Loucy (cell line): ENCODE results near the gene RBFOX2.

Experiments
- H2AFZ ChIP-seq: fragments of 200-600 bp; sonication (generic); 2 replicates; pipeline ENCODE4 v1.6.0; 2016; ENCODE audit warnings: antibody characterized with exemption, mild to moderate bottlenecking, low read length, moderate library complexity
- H3F3A ChIP-seq: fragments of 200-600 bp; 2 replicates; pipeline ENCODE4 v1.6.0; 2016; ENCODE audit warnings: antibody characterized with exemption, low read depth, mild to moderate bottlenecking
- H3K27me3 ChIP-seq: fragments of 200-600 bp; sonication (generic); 2 replicates; pipeline ENCODE4 v1.6.1; 2014; ENCODE audit warnings: low read length, mild to moderate bottlenecking; ENCODE audit not compliant: insufficient read depth, poor library complexity, severe bottlenecking
- H3K36me3 ChIP-seq: fragments of 200-600 bp; sonication (generic); 2 replicates; pipeline ENCODE4 v1.6.1; 2016; ENCODE audit warnings: low read length; ENCODE audit not compliant: insufficient read depth
- H3K4me1 ChIP-seq: fragments of 200-600 bp; sonication (generic); 2 replicates; pipeline ENCODE4 v1.5.1; 2014; ENCODE audit warnings: low read length, mild to moderate bottlenecking; ENCODE audit not compliant: insufficient read depth, poor library complexity, severe bottlenecking
- H3K4me2 ChIP-seq: fragments of 200-600 bp; sonication (generic); 2 replicates; pipeline ENCODE4 v1.6.0; 2014; ENCODE audit warnings: antibody characterized with exemption, low read length, low read depth, mild to moderate bottlenecking; ENCODE audit not compliant: poor library complexity, severe bottlenecking
- H3K4me3 ChIP-seq: fragments of 200-600 bp; sonication (generic); 2 replicates; pipeline ENCODE4 v1.5.1; 2014; ENCODE audit warnings: low read length, mild to moderate bottlenecking, mixed read lengths; ENCODE audit not compliant: poor library complexity, severe bottlenecking
- H3K79me2 ChIP-seq: fragments of 200-600 bp; sonication (generic); 2 replicates; pipeline ENCODE4 v1.6.1; 2014; ENCODE audit warnings: low read length; ENCODE audit not compliant: insufficient read depth
- H3K9ac ChIP-seq: fragments of 200-600 bp; sonication (generic); 2 replicates; pipeline ENCODE4 v1.6.0; 2014; ENCODE audit warnings: mild to moderate bottlenecking, low read depth, low read length, moderate library complexity; ENCODE audit not compliant: poor library complexity, severe bottlenecking
- H3K9me2 ChIP-seq: fragments of 200-600 bp; sonication (generic); replicated peaks from 2 replicates; pipeline ENCODE4 v1.6.1; 2016; ENCODE audit warnings: low read depth, low read length, mixed read lengths
- H3K9me3 ChIP-seq: fragments of 200-600 bp; sonication (generic); 2 replicates; pipeline ENCODE4 v1.6.1; 2014; ENCODE audit warnings: mild to moderate bottlenecking, antibody characterized with exemption, low read length, low read depth; ENCODE audit not compliant: insufficient read depth
- H4K20me1 ChIP-seq: fragments of 200-600 bp; sonication (generic); 2 replicates; pipeline ENCODE4 v1.6.0; 2014; ENCODE audit warnings: antibody characterized with exemption, low read length, mild to moderate bottlenecking; ENCODE audit not compliant: insufficient read depth, poor library complexity, severe bottlenecking
- CTCF ChIP-seq: fragments of 200-600 bp; sonication (generic); conservative IDR thresholded peaks from 2 replicates; pipeline ENCODE4 v1.5.1; 2014; ENCODE audit warnings: mild to moderate bottlenecking, antibody characterized with exemption, low read length
- EZH2phosphoT487 ChIP-seq: fragments of 200-600 bp; IDR thresholded peaks from 2 replicates; pipeline ENCODE4 v1.6.1; 2018; ENCODE audit warnings: antibody characterized with exemption, mild to moderate bottlenecking, moderate library complexity, borderline replicate concordance

The RBFOX2 gene

GRCh38 chr22:35888181-35888870 is 140.3 kb downstream of the RBFOX2 start:
- H3K4me2 ChIP-seq = no peak overlapping the region
- H3K9ac ChIP-seq = no peak overlapping the region
- H4K20me1 ChIP-seq = no peaks in the 10 kb centered on the region
- no peaks in the 10 kb centered on the region for H3K79me2 ChIP-seq
- no peaks in the 10 kb centered on the region for H3K36me3 ChIP-seq
- H3F3A ChIP-seq = no peaks in the 10 kb centered on the region
- H3K27me3 ChIP-seq = no peaks in the 10 kb centered on the region
- H3K4me1 ChIP-seq = peaks cover 20% of the 10 kb centered on the region
- H2AFZ ChIP-seq = no peak overlapping the region
- no peaks in the 10 kb centered on the region for H3K9me2 ChIP-seq
- H3K4me3 ChIP-seq = no peak overlapping the region
- TF ChIP-seq EZH2phosphoT487 = no peak
- no peak for TF ChIP-seq CTCF
- H3K9me3 ChIP-seq = no peaks in the 10 kb centered on the region

- H3K27me3 ChIP-seq = no peaks in the 10 kb centered on the region
- H3K4me3 ChIP-seq = no peak overlapping the region
- no peaks in the 10 kb centered on the region for H3K36me3 ChIP-seq
- H3F3A ChIP-seq = no peaks in the 10 kb centered on the region
- TF ChIP-seq EZH2phosphoT487 = no peak
- no peak for TF ChIP-seq CTCF
- H2AFZ ChIP-seq = no peak overlapping the region
- no peaks in the 10 kb centered on the region for H3K9me3 ChIP-seq
- no peak overlapping the region for H3K4me2 ChIP-seq
- peaks cover 20% of the 10 kb centered on the region for H3K4me1 ChIP-seq
- H3K9ac ChIP-seq = no peak overlapping the region
- H3K79me2 ChIP-seq = no peaks in the 10 kb centered on the region
- H3K9me2 ChIP-seq = no peaks in the 10 kb centered on the region
- no peaks in the 10 kb centered on the region for H4K20me1 ChIP-seq
Measured at GRCh38 chr22:35887296-35887875, 141.2 kb downstream of the RBFOX2 start.

- Histone ChIP-seq H3K9me3 (no peaks in the 10 kb centered on the region), H3K4me2 (no peak overlapping the region), H3K4me1 (peaks cover 22% of the 10 kb centered on the region), H3K4me3 (no peak overlapping the region), H3K9ac (no peak overlapping the region), H3K9me2 (no peaks in the 10 kb centered on the region), H2AFZ (no peak overlapping the region), H4K20me1 (no peaks in the 10 kb centered on the region), H3K27me3 (no peaks in the 10 kb centered on the region), H3K36me3 (no peaks in the 10 kb centered on the region), H3K79me2 (no peaks in the 10 kb centered on the region), H3F3A (no peaks in the 10 kb centered on the region)
- TF ChIP-seq EZH2phosphoT487 (no peak), CTCF (no peak)
Measured at GRCh38 chr22:35886309-35886708, 142.3 kb downstream of the RBFOX2 start.
